Measurements from ENCODE around the gene ABCC6. TPM values are rescaled to one million over a fixed set of nuclear protein-coding genes. Genes with fewer than 3 reads are reported as not detected.
"Not testable (repeated sequence)": the region's sequence is repeated elsewhere in the genome, so short reads cannot be mapped to it uniquely, and the experiment has no call there.

Gene ABCC6
- total and polyA plus RNA-seq, 8 donors: 12.4 to 44.0 (median 16.2) TPM

- TF ChIP-seq CTCF (IDR thresholded peaks at IDR 0.05): no peak
- intact Hi-C loops (cut with DNase I): no loop called here
- peaks cover 0 to 60% of the 10 kb centered on the region in 2 donors for H3K36me3 ChIP-seq
- no peak overlapping the region for H3K27ac ChIP-seq
- H3K9me3 ChIP-seq: peaks cover 0 to 15% of the 10 kb centered on the region in 2 donors
- no peak overlapping the region for H3K4me3 ChIP-seq
- H3K27me3 ChIP-seq: no peaks in the 10 kb centered on the region
- no peak for ATAC-seq
- no peak for DNase-seq
- H3K4me1 ChIP-seq: no peaks in the 10 kb centered on the region
Measured at GRCh38 chr16:16163571-16163970, 59.7 kb downstream of the ABCC6 start.

GRCh38 chr16:16163109-16163508, 60.2 kb downstream of the ABCC6 start:
- peaks cover 0 to 20% of the 10 kb centered on the region in 2 donors for H3K9me3 ChIP-seq
- no peaks in the 10 kb centered on the region for H3K27me3 ChIP-seq
- no peaks in the 10 kb centered on the region for H3K4me1 ChIP-seq
- ATAC-seq (no peak), DNase-seq (no peak)
- TF ChIP-seq CTCF (IDR thresholded peaks at IDR 0.05): no peak
- H3K27ac ChIP-seq: no peak overlapping the region
- H3K4me3 ChIP-seq: no peak overlapping the region
- intact Hi-C loops (cut with DNase I): no loop called here
- peaks cover 0 to 59% of the 10 kb centered on the region in 2 donors for H3K36me3 ChIP-seq

GRCh38 chr16:16162591-16162990, 60.7 kb downstream of the ABCC6 start:
- no peak for TF ChIP-seq CTCF (IDR thresholded peaks at IDR 0.05)
- DNase-seq (no peak), ATAC-seq (no peak)
- peaks cover 0 to 22% of the 10 kb centered on the region in 2 donors for H3K9me3 ChIP-seq
- H3K27ac ChIP-seq: no peak overlapping the region
- H3K4me3 ChIP-seq: no peak overlapping the region
- H3K36me3 ChIP-seq: peaks cover 0 to 59% of the 10 kb centered on the region in 2 donors
- H3K27me3 ChIP-seq: no peaks in the 10 kb centered on the region
- H3K4me1 ChIP-seq: no peaks in the 10 kb centered on the region
- intact Hi-C loops (cut with DNase I): no loop called here

- ATAC-seq; intact Hi-C loops (cut with DNase I); DNase-seq; H3K27ac ChIP-seq; H3K27me3 ChIP-seq; H3K4me3 ChIP-seq; H3K4me1 ChIP-seq: not testable (repeated sequence)
- Histone ChIP-seq H3K36me3 (peaks cover 0 to 59% of the 10 kb centered on the region in 2 donors), H3K9me3 (peaks cover 0 to 22% of the 10 kb centered on the region in 2 donors)
Measured at GRCh38 chr16:16161840-16162239, 61.5 kb downstream of the ABCC6 start.

GRCh38 chr16:16161319-16161718, 62.0 kb downstream of the ABCC6 start:
- no peak overlapping the region for H3K27ac ChIP-seq
- H3K27me3 ChIP-seq: no peaks in the 10 kb centered on the region
- peaks cover 0 to 22% of the 10 kb centered on the region in 2 donors for H3K9me3 ChIP-seq
- H3K4me3 ChIP-seq: no peak overlapping the region
- no peaks in the 10 kb centered on the region for H3K4me1 ChIP-seq
- no peak for TF ChIP-seq CTCF (IDR thresholded peaks at IDR 0.05)
- H3K36me3 ChIP-seq: peaks cover 0 to 59% of the 10 kb centered on the region in 2 donors
- DNase-seq: no peak
- ATAC-seq: no peak
- intact Hi-C loops (cut with DNase I): no loop called here

GRCh38 chr16:16159662-16160061, 63.6 kb downstream of the ABCC6 start:
- no peak for DNase-seq
- H3K27ac ChIP-seq: no peak overlapping the region
- no peak for ATAC-seq
- H3K4me3 ChIP-seq: no peak overlapping the region
- H3K9me3 ChIP-seq: peaks cover 0 to 22% of the 10 kb centered on the region in 2 donors
- no peaks in the 10 kb centered on the region for H3K4me1 ChIP-seq
- H3K36me3 ChIP-seq: peaks cover 0 to 45% of the 10 kb centered on the region in 2 donors
- intact Hi-C loops (cut with DNase I): no loop called here
- no peaks in the 10 kb centered on the region for H3K27me3 ChIP-seq
- TF ChIP-seq CTCF (IDR thresholded peaks at IDR 0.05): no peak

Data from left lung (tissue), 10 donors.